OCI-LY7 (cell line): Measurements from ENCODE around the gene GABRG3. TPM values are rescaled to one million over a fixed set of nuclear protein-coding genes. Genes with fewer than 3 reads are reported as not detected.

Source experiments
- BruUV-seq: library from RNA; stranded (reverse); fragments of 400-500 nt; replicated peaks from 2 replicates; lab custom pipeline; 2021; lab: Mats Ljungman, UMichigan
- CTCF ChIA-PET: fragments of 300-600 bp; sonication (Branson Sonifier 250); formaldehyde crosslinking; loops from one replicate; lab custom pipeline; 2022; ENCODE audit warnings: antibody characterized with exemption; ENCODE audit not compliant: unreplicated experiment; lab: Charles Lee
- POLR2A ChIA-PET: fragments of 300-600 bp; sonication (Branson Sonifier 250); formaldehyde crosslinking; loops from one replicate; lab custom pipeline; 2022; ENCODE audit warnings: antibody characterized with exemption; lab: Charles Lee
- DNase-seq: peaks from one replicate; pipeline ENCODE4 v3.0.0-alpha.2; 2015; ENCODE audit warnings: low spot score
- H2AFZ ChIP-seq: fragments of 200-600 bp; sonication (generic), shearing (Covaris generic); 2 replicates; pipeline ENCODE4 v1.6.1; 2014; ENCODE audit warnings: mild to moderate bottlenecking, antibody characterized with exemption, low read length, moderate library complexity
- H3K27ac ChIP-seq: fragments of 200-600 bp; sonication (generic); 2 replicates; pipeline ENCODE4 v1.5.1; 2014; ENCODE audit warnings: mixed run types, low read depth, mild to moderate bottlenecking, moderate library complexity, low read length, inconsistent platforms; ENCODE audit not compliant: poor library complexity, severe bottlenecking
- H3K36me3 ChIP-seq: fragments of 200-600 bp; sonication (generic); 2 replicates; pipeline ENCODE4 v1.6.1; 2014; ENCODE audit warnings: mild to moderate bottlenecking, antibody characterized with exemption, low read length, moderate library complexity, mixed read lengths; ENCODE audit not compliant: insufficient read depth
- H3K4me1 ChIP-seq: fragments of 200-600 bp; sonication (generic); 2 replicates; pipeline ENCODE4 v1.5.1; 2014; ENCODE audit warnings: mild to moderate bottlenecking, low read length; ENCODE audit not compliant: insufficient read depth, poor library complexity, severe bottlenecking
- H3K4me2 ChIP-seq: fragments of 200-600 bp; sonication (generic); 2 replicates; pipeline ENCODE4 v1.6.1; 2014; ENCODE audit warnings: mild to moderate bottlenecking, low read length
- H3K4me3 ChIP-seq: fragments of 200-600 bp; sonication (generic); 2 replicates; pipeline ENCODE4 v1.5.1; 2014; ENCODE audit warnings: mild to moderate bottlenecking, low read depth, low read length; ENCODE audit not compliant: poor library complexity, severe bottlenecking
- H3K79me2 ChIP-seq: fragments of 200-600 bp; sonication (generic); 2 replicates; pipeline ENCODE4 v1.6.1; 2016; ENCODE audit warnings: low read depth, mild to moderate bottlenecking, low read length, moderate library complexity, mixed read lengths; ENCODE audit not compliant: insufficient read depth
- H3K9me2 ChIP-seq: fragments of 200-600 bp; sonication (generic); 2 replicates; pipeline ENCODE4 v1.6.1; 2016; ENCODE audit warnings: mild to moderate bottlenecking, low read length, mixed read lengths; ENCODE audit not compliant: insufficient read depth
- H3K9me3 ChIP-seq: fragments of 200-600 bp; sonication (generic); 2 replicates; pipeline ENCODE4 v1.6.1; 2014; ENCODE audit warnings: mild to moderate bottlenecking, mixed run types, low read length, mixed read lengths
- H4K20me1 ChIP-seq: fragments of 200-600 bp; sonication (generic); 2 replicates; pipeline ENCODE4 v1.6.1; 2014; ENCODE audit warnings: mild to moderate bottlenecking, antibody characterized with exemption, low read length, moderate library complexity, mixed read lengths; ENCODE audit not compliant: insufficient read depth
- CTCF ChIP-seq: fragments of 200-600 bp; sonication (generic); conservative IDR thresholded peaks from 2 replicates; pipeline ENCODE4 v1.5.1; 2014; ENCODE audit warnings: mild to moderate bottlenecking, antibody characterized with exemption, low read length, moderate library complexity, mixed read lengths
- EZH2phosphoT487 ChIP-seq: fragments of 200-600 bp; sonication (generic); IDR thresholded peaks from 2 replicates; pipeline ENCODE4 v1.6.1; 2018; ENCODE audit warnings: low read depth, borderline replicate concordance, mild to moderate bottlenecking, mixed run types, antibody characterized with exemption, low read length, moderate library complexity, mixed read lengths
- intact Hi-C: fragments of 100-400 bp; cut with micrococcal nuclease; formaldehyde crosslinking; loops from one replicate; pipeline ENCODE4 v1.10.0; 2022; ENCODE audit not compliant: unreplicated experiment
- total RNA-seq, 2 experiments: library from RNA; depleted of rRNA in 1 of 2; stranded (reverse); fragments of >200 nt in 1 of 2; shearing (Covaris generic) in 1 of 2; gene quantifications; 2 replicates each; pipeline ENCODE4 v1.2.3, GENCODE V29; 2014 to 2022

The GABRG3 gene
- total RNA-seq, 2 experiments from 2014 or later = not detected

- H3K36me3 ChIP-seq = no peaks in the 10 kb centered on the region
- CTCF ChIA-PET = no interaction called here
- intact Hi-C loops = no loop called here
- H3K4me1 ChIP-seq = no peaks in the 10 kb centered on the region
- H2AFZ ChIP-seq = no peak overlapping the region
- no peaks in the 10 kb centered on the region for H4K20me1 ChIP-seq
- no peaks in the 10 kb centered on the region for H3K9me3 ChIP-seq
- no peak overlapping the region for H3K27ac ChIP-seq
- H3K4me2 ChIP-seq = no peak overlapping the region
- TF ChIP-seq EZH2phosphoT487 (no peak), CTCF (no peak)
- BruUV-seq = no TSS peak
- no peak overlapping the region for H3K4me3 ChIP-seq
- POLR2A ChIA-PET = no interaction called here
- H3K9me2 ChIP-seq = no peaks in the 10 kb centered on the region
- peak; percentile 3 for DNase-seq
- no peaks in the 10 kb centered on the region for H3K79me2 ChIP-seq
Observed at GRCh38 chr15:27418726-27419125, 447.7 kb downstream of the GABRG3 start.

- no peaks in the 10 kb centered on the region for H4K20me1 ChIP-seq
- CTCF ChIA-PET = no interaction called here
- H3K79me2 ChIP-seq = no peaks in the 10 kb centered on the region
- TF ChIP-seq CTCF (no peak), EZH2phosphoT487 (no peak)
- no peaks in the 10 kb centered on the region for H3K36me3 ChIP-seq
- BruUV-seq = no TSS peak
- no peak for DNase-seq
- POLR2A ChIA-PET = interaction anchor here (0.7 kb wide), 1 partner anchor 351 kb away, joined by 4 read pairs; no protein-coding TSS in a partner anchor
- no peak overlapping the region for H3K27ac ChIP-seq
- H2AFZ ChIP-seq = no peak overlapping the region
- intact Hi-C loops = no loop called here
- H3K9me2 ChIP-seq = no peaks in the 10 kb centered on the region
- no peaks in the 10 kb centered on the region for H3K9me3 ChIP-seq
- H3K4me3 ChIP-seq = no peak overlapping the region
- H3K4me2 ChIP-seq = no peak overlapping the region
- H3K4me1 ChIP-seq = no peaks in the 10 kb centered on the region
Observed at GRCh38 chr15:27422997-27423396, 452.0 kb downstream of the GABRG3 start.

- H3K4me3 ChIP-seq = no peak overlapping the region
- H3K4me1 ChIP-seq = no peaks in the 10 kb centered on the region
- no peaks in the 10 kb centered on the region for H3K79me2 ChIP-seq
- CTCF ChIA-PET = no interaction called here
- DNase-seq = no peak
- TF ChIP-seq CTCF (no peak), EZH2phosphoT487 (no peak)
- BruUV-seq = no TSS peak
- intact Hi-C loops = no loop called here
- no peak overlapping the region for H3K4me2 ChIP-seq
- H3K36me3 ChIP-seq = no peaks in the 10 kb centered on the region
- no peaks in the 10 kb centered on the region for H3K9me2 ChIP-seq
- H3K27ac ChIP-seq = no peak overlapping the region
- POLR2A ChIA-PET = no interaction called here
- H3K9me3 ChIP-seq = no peaks in the 10 kb centered on the region
- H4K20me1 ChIP-seq = no peaks in the 10 kb centered on the region
- no peak overlapping the region for H2AFZ ChIP-seq
Observed at GRCh38 chr15:27426805-27427204, 455.8 kb downstream of the GABRG3 start.
